ENCODE results near the gene CCPG1. TPM values are rescaled to one million over a fixed set of nuclear protein-coding genes. Genes with fewer than 3 reads are reported as not detected.
A peak's percentile ranks its signal among the peaks of the same experiment; 100 is the strongest.

The CCPG1 gene
- total RNA-seq, 2 experiments from 2014 or later, result 11.0 to 11.1 TPM

DNA sequence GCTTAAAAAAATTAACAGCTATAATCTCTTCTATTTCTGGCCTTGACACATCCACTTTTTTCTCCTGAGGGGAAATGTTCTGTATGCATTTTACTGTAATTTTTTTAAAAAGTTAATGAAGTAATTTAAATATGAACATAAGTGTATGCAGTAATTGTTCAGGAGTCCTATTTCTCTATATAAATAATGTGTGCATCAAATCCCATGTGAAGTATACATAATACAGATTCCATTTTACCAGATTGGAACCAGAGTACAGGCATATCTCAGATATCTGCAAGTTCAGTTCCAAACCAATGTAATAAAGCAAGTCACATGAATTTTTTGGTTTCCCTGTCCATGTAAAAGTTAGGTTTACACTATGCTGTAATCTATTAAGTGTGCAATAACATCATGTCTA is 26.6 kb downstream of the CCPG1 start:
- intact Hi-C loops (cut with micrococcal nuclease), result no loop called here
- Mint-ChIP-seq H3K4me1 (ENCODE audit: low read depth) (no peaks in the 10 kb centered on the region), H3K4me3 (no peak overlapping the region), H3K27ac (no peak overlapping the region), H3K9me3 (no peaks in the 10 kb centered on the region), H3K27me3 (no peaks in the 10 kb centered on the region), H3K36me3 (ENCODE audit: low read depth) (peaks cover 17% of the 10 kb centered on the region)
- TF ChIP-seq, protein P1, sequence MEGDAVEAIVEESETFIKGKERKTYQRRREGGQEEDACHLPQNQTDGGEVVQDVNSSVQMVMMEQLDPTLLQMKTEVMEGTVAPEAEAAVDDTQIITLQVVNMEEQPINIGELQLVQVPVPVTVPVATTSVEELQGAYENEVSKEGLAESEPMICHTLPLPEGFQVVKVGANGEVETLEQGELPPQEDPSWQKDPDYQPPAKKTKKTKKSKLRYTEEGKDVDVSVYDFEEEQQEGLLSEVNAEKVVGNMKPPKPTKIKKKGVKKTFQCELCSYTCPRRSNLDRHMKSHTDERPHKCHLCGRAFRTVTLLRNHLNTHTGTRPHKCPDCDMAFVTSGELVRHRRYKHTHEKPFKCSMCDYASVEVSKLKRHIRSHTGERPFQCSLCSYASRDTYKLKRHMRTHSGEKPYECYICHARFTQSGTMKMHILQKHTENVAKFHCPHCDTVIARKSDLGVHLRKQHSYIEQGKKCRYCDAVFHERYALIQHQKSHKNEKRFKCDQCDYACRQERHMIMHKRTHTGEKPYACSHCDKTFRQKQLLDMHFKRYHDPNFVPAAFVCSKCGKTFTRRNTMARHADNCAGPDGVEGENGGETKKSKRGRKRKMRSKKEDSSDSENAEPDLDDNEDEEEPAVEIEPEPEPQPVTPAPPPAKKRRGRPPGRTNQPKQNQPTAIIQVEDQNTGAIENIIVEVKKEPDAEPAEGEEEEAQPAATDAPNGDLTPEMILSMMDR (IDR thresholded peaks at IDR 0.05), result no peak
- ChIA-PET CTCF (no interaction called here), POLR2A (no interaction called here)
- ATAC-seq (no peak), DNase-seq (no peak)

DNA sequence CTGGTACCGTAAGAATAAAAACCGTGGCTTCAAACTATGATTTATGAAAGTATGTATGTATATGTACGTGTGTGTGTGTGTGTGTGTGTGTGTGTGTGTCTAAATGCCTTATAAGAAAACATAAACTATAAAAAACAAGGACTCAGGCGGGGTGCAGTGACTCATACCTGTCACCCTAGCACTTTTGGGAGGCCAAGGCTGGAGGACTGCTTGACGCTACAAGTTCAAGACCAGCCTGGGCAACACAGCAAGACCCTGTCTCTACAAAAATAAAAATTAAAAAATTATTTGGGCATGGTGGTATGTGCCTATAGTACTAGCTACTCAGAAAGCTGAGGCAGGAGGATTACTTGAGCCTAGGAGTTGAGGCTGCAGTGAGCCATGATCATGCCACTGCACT is 29.1 kb downstream of the CCPG1 start:
- peaks cover 22% of the 10 kb centered on the region for H3K36me3 Mint-ChIP-seq (ENCODE audit: low read depth)
- intact Hi-C loops (cut with micrococcal nuclease), result no loop called here
- DNase-seq (no peak), ATAC-seq (no peak)
- no peaks in the 10 kb centered on the region for H3K27me3 Mint-ChIP-seq
- TF ChIP-seq, protein P1 (IDR thresholded peaks at IDR 0.05), result no peak
- H3K4me3 Mint-ChIP-seq, result no peak overlapping the region
- no peak overlapping the region for H3K27ac Mint-ChIP-seq
- H3K9me3 Mint-ChIP-seq, result no peaks in the 10 kb centered on the region
- ChIA-PET CTCF (no interaction called here), POLR2A (no interaction called here)
- no peaks in the 10 kb centered on the region for H3K4me1 Mint-ChIP-seq (ENCODE audit: low read depth)

DNA sequence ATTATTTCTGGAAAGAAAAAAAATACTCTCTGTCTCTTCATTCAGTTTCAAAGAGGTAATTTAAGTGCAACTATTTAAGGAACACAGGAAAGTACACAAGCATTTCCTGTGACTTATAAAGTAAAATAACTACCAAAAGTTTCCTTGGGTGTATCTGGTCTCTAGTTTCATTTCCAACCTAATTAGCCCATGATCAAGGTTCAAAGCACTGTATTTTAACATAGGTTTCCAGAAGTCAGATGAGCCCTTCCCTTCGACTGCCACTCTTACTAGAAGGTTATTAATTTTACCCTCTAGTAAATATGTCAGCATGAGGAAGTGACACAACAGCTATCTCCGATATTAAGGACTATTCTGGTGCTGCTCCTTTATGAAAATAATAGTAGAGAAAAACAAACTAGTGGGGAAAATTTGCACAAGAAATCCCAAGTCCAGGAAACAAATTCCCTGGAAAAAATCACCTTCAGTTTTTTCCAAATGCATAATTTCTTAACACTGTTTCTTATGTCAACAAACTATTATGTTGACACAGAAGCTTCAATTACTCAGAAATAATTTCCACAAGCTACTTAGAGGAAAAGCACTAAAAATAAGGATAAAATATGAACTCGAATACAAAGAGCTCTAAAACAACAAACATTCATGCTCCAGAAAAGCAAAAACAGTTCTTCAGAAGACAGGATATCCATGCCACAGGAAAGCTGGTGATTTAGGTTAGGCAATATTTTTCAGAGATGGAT is 35.3 kb downstream of the CCPG1 start:
- TF ChIP-seq, protein P1 (IDR thresholded peaks at IDR 0.05), result no peak
- Mint-ChIP-seq H3K4me3 (no peak overlapping the region), H3K9me3 (no peaks in the 10 kb centered on the region), H3K4me1 (ENCODE audit: low read depth) (peaks cover 4% of the 10 kb centered on the region), H3K27me3 (no peaks in the 10 kb centered on the region), H3K36me3 (ENCODE audit: low read depth) (peaks cover 17% of the 10 kb centered on the region), H3K27ac (peak overlapping the region; percentile 61)
- no peak for ATAC-seq
- intact Hi-C loops (cut with micrococcal nuclease), result no loop called here
- ChIA-PET POLR2A (no interaction called here), CTCF (interaction anchor here (0.7 to 2.3 kb wide), 5 partner anchors 9 to 66 kb away, joined by 3 to 8 read pairs (median 3); no protein-coding TSS in a partner anchor)
- no peak for DNase-seq

DNA sequence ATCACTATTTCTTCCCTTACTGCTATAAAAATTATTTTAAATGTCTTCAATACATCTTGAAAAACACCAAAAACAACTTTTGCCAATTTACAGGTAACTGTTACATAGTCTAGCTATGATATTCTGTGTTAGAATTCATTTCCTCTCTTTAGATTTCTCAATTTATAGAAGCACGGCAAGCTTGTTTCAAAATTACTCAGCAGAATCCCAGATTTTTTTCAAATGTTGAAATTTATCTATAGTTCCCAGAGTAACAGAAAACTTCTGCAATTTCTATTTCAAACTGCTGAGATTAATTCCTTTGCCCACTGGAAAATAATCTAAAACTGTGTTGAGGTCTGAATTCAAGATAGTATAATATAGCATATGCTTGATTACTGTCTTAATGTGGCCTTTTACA is 41.2 kb downstream of the CCPG1 start:
- Mint-ChIP-seq H3K9me3 (no peaks in the 10 kb centered on the region), H3K36me3 (ENCODE audit: low read depth) (peaks cover 3% of the 10 kb centered on the region), H3K4me1 (ENCODE audit: low read depth) (peaks cover 3% of the 10 kb centered on the region), H3K27ac (no peak overlapping the region), H3K4me3 (no peak overlapping the region), H3K27me3 (no peaks in the 10 kb centered on the region)
- DNase-seq (no peak), ATAC-seq (no peak)
- POLR2A ChIA-PET, result no interaction called here
- TF ChIP-seq, protein P1 (IDR thresholded peaks at IDR 0.05), result no peak
- CTCF ChIA-PET, result interaction anchor here (1.2 kb wide), 1 partner anchor 72 kb away, joined by 3 read pairs; no protein-coding TSS in a partner anchor
- intact Hi-C loops (cut with micrococcal nuclease), result no loop called here

DNA sequence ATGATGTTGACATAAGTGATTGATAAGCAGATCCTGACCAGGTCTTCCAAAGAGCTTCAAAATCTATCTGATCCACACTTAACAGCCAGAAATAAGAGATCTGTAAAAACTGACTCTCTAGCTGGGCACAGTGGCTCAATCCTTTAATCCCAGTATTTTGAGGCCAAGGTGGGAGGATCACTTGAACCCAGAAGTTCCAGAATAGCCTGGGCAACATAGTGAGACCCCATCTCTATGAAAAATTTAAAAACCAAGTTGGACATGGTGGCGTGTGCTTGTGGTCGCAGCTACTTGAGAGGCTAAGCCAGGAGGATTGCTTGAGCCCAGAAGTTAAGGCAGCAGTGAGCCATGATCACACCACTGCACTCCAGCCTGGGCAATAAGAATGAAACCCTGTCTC is 45.5 kb downstream of the CCPG1 start:
- H3K27ac Mint-ChIP-seq, result no peak overlapping the region
- intact Hi-C loops (cut with micrococcal nuclease), result no loop called here
- ChIA-PET CTCF (no interaction called here), POLR2A (interaction anchor here (1.0 kb wide), 1 partner anchor 39 kb away, joined by 3 read pairs; no protein-coding TSS in a partner anchor)
- no peaks in the 10 kb centered on the region for H3K9me3 Mint-ChIP-seq
- no peak for DNase-seq
- H3K4me3 Mint-ChIP-seq, result no peak overlapping the region
- H3K27me3 Mint-ChIP-seq, result no peaks in the 10 kb centered on the region
- H3K36me3 Mint-ChIP-seq (ENCODE audit: low read depth), result peaks cover 3% of the 10 kb centered on the region
- no peak for ATAC-seq
- TF ChIP-seq, protein P1 (IDR thresholded peaks at IDR 0.05), result no peak
- peaks cover 2% of the 10 kb centered on the region for H3K4me1 Mint-ChIP-seq (ENCODE audit: low read depth)
